Panc1 (cell line): ENCODE measurements around the gene FAM174C.

Experiments used
- CTCF ChIP-seq: fragments of 450-650 bp; IDR thresholded peaks from 2 replicates; pipeline ENCODE4 v1.5.1; 2017; ENCODE audit warnings: mild to moderate bottlenecking
- POLR2AphosphoS5 ChIP-seq: IDR thresholded peaks from 2 replicates; pipeline ENCODE4 v1.6.1; 2012; ENCODE audit warnings: mild to moderate bottlenecking, low read depth, low read length, moderate library complexity
- REST ChIP-seq, 2 experiments: IDR thresholded peaks; 2 replicates each; pipeline ENCODE4 v1.6.1; 2011 to 2012; ENCODE audit warnings: low read depth in 2 of 2, control low read depth in 1 of 2, low read length in 1 of 2, mild to moderate bottlenecking in 1 of 2, moderate library complexity in 1 of 2; ENCODE audit not compliant: insufficient read depth in 1 of 2
- TCF7L2 ChIP-seq: IDR thresholded peaks from 2 replicates; pipeline ENCODE4 v1.6.1; 2011; ENCODE audit warnings: mild to moderate bottlenecking, low read depth, low read length, inconsistent platforms

DNA sequence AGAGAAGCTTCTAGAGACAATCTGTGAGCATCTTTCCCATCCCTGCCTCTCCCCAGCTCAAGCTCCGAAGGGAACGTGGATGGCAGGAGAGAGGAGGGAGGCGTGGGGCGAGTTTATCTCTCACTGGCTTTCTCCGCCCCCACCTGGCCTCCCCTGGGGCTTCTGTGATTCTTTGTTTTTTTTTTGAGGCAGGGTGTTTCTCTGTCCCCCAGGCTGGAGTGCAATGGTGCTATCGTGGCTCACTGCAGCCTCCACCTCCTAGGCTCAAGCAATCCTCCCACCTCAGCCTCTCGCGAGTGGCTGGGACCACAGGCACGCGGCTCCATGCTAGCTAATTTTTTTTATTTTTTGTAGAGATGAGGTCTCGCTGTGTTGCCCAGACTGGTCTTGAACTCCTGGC, 33.4 kb downstream of the FAM174C start:
- TF ChIP-seq CTCF (no peak), POLR2AphosphoS5 (no peak), TCF7L2 (no peak), REST (IDR thresholded peaks at IDR 0.05; ENCODE audit: insufficient read depth in 1 of 2, low read depth in 2 of 2, low read length in 1 of 2) (no peak)
